Left ventricle myocardium inferior (tissue), 1 donor: ENCODE results near the gene KRT36. TPM values are rescaled to one million over a fixed set of nuclear protein-coding genes. Genes with fewer than 3 reads are reported as not detected.

Experiments
- DNase-seq: peaks from one replicate; pipeline ENCODE4 v3.0.0-alpha.2; 2020
- H3K27ac ChIP-seq: fragments of 200-600 bp; replicated peaks from 2 replicates; pipeline ENCODE4 v1.8.0; 2021
- H3K27me3 ChIP-seq: fragments of 200-600 bp; 2 replicates; pipeline ENCODE4 v1.8.0; 2021; ENCODE audit warnings: low read depth
- H3K36me3 ChIP-seq: fragments of 200-600 bp; 2 replicates; pipeline ENCODE4 v1.8.0; 2021
- H3K4me1 ChIP-seq: fragments of 200-600 bp; 2 replicates; pipeline ENCODE4 v1.8.0; 2021
- H3K4me3 ChIP-seq: fragments of 200-600 bp; 2 replicates; pipeline ENCODE4 v1.8.0; 2021; ENCODE audit warnings: mild to moderate bottlenecking, moderate library complexity
- H3K9me3 ChIP-seq: fragments of 200-600 bp; replicated peaks from 2 replicates; pipeline ENCODE4 v1.8.0; 2021
- CTCF ChIP-seq: fragments of 200-600 bp; IDR thresholded peaks from 2 replicates; pipeline ENCODE4 v1.8.0; 2021; ENCODE audit warnings: antibody characterized with exemption, mild to moderate bottlenecking, borderline replicate concordance
- intact Hi-C: fragments of 100-400 bp; cut with micrococcal nuclease; formaldehyde crosslinking; loops from one replicate; pipeline ENCODE4 v1.11.0; 2022
- total RNA-seq: library from RNA; stranded (reverse); fragmentation: NEBNext Ultra II Directional; extraction: Animal tissue kit (Norgen Biotek cat#: 25700); gene quantifications from one replicate; pipeline ENCODE4 v1.2.1, GENCODE V29; 2021
- donor health status: DM: no; HTN: yes; CAD: no; lungs with severe emphysema.

Gene KRT36
- total RNA-seq, 1 donor from 2014 or later: not detected

DNA sequence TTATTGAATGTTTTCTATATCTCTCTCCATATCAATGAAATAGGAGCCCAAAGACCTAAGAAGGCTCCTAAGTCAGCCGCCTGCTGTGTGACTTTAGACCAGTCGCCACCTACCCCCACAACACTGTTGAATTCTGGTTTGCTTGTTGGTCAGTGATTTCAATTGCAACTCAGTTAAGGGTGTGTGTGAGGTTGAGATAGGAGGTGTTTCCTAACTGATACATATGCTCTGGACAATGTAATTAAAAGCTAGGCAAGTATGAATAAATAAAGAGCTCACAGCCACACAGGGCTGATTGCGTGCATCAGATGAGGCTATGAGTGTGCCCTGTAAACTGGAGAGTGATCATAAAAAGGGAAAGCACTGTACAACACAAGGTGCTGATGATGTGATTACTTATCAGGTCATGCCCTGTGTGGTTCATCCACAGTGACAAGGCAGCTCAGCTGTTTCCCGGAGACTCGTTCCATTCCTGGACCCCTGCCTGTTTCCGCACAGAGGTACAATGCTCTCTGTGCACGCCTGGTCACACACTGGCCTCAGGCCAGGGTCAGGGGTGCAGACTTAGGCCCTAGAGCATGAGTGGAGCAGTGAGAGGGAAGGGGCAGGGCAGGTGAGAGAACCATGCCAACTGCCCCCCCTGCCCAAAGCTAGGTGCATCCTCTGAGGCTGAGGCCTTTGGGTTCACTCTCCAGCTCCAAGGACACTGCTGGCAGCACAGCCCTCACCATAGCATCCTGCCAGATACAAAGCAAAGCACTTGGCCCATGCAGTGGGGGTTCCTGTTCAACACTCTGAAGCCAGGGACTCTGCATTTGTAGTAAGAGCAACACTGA is 5.5 kb downstream of the KRT36 start:
- Histone ChIP-seq H3K36me3 (no peaks in the 10 kb centered on the region), H3K4me1 (no peaks in the 10 kb centered on the region), H3K27me3 (peaks cover 94% of the 10 kb centered on the region), H3K27ac (no peak overlapping the region), H3K9me3 (no peaks in the 10 kb centered on the region), H3K4me3 (no peak overlapping the region)
- DNase-seq: no peak
- intact Hi-C loops: no loop called here
- no peak for TF ChIP-seq CTCF

GRCh38 chr17:41483531-41483930 is 6.2 kb downstream of the KRT36 start:
- intact Hi-C loops: no loop called here
- Histone ChIP-seq H3K27me3 (peaks cover 87% of the 10 kb centered on the region), H3K9me3 (no peaks in the 10 kb centered on the region), H3K4me3 (no peak overlapping the region), H3K36me3 (no peaks in the 10 kb centered on the region), H3K27ac (no peak overlapping the region), H3K4me1 (no peaks in the 10 kb centered on the region)
- no peak for TF ChIP-seq CTCF
- no peak for DNase-seq

DNA sequence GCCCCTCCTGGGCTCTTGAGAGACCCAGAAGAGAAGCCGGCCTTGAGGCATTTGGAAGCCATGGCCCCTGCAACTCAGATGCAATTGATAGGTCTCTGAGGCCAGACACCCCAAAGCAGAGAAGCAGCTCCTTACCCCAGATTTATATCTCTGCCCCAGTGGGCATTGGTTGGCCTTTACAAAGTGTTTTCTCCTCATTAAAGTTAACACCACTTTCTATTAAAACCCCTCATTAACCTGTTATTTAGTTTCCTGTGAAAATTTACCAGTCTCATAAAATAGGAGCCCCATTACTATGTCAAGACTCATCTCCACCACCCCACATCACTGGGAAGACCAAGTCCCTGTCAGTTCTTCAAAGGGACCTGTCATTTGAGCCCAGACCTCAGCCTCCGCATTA is 8.7 kb downstream of the KRT36 start, which contains the start of gene KRT35:
TSS of gene KRT35 (minus strand) at position 116 of the 400 bp plus-strand sequence. CDS start at position 62, 54 bp downstream.
- DNase-seq: no peak
- TF ChIP-seq CTCF: no peak
- Histone ChIP-seq H3K36me3 (no peaks in the 10 kb centered on the region), H3K9me3 (no peaks in the 10 kb centered on the region), H3K27ac (no peak within 1 kb of the TSS), H3K4me1 (no peaks in the 10 kb centered on the region), H3K4me3 (no peak within 1 kb of the TSS), H3K27me3 (peaks cover 62% of the 10 kb centered on the region)
- intact Hi-C loops: no loop called here

- TF ChIP-seq CTCF: no peak
- intact Hi-C loops: no loop called here
- Histone ChIP-seq H3K27ac (no peak overlapping the region), H3K4me3 (no peak overlapping the region), H3K4me1 (no peaks in the 10 kb centered on the region), H3K27me3 (peaks cover 58% of the 10 kb centered on the region), H3K36me3 (no peaks in the 10 kb centered on the region), H3K9me3 (no peaks in the 10 kb centered on the region)
- no peak for DNase-seq
These were observed 9.1 kb downstream of the KRT36 start for GRCh38 chr17:41480581-41480980.

DNA sequence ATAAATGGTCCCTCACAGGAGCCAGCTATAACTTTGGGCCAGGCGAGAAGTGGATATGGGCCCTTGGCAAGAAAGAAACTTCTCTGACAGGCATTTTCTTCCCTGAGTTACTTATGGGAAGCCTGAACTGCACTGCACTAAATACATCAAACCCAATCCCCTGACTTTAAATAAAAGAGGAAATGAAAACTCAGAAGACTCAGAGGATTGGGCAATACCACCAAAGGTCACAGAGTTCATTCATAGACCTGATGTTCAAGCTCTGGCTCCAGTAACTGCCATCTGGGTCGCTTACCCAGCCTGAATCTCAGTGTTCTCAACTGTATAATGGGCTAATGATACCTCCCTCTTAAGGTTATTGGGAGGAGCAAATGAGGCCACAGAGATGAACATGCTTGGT is 9.6 kb downstream of the KRT36 start:
- intact Hi-C loops: no loop called here
- no peak for DNase-seq
- H3K9me3 ChIP-seq: no peaks in the 10 kb centered on the region
- H3K27me3 ChIP-seq: peaks cover 54% of the 10 kb centered on the region
- no peaks in the 10 kb centered on the region for H3K4me1 ChIP-seq
- no peak overlapping the region for H3K4me3 ChIP-seq
- H3K36me3 ChIP-seq: no peaks in the 10 kb centered on the region
- TF ChIP-seq CTCF: no peak
- no peak overlapping the region for H3K27ac ChIP-seq
